Occipital lobe (tissue), 2 donors: ENCODE data around the gene SLC29A4. TPM values are rescaled to one million over a fixed set of nuclear protein-coding genes. Genes with fewer than 3 reads are reported as not detected.
A peak's percentile ranks its signal among the peaks of the same experiment; 100 is the strongest.
"Not testable (repeated sequence)": the region's sequence is repeated elsewhere in the genome, so short reads cannot be mapped to it uniquely, and the experiment has no call there.

Experiments
- DNase-seq: peaks from one replicate; lab custom pipeline; 2025; lab: John Stamatoyannopoulos, UW
- total RNA-seq: library from RNA; depleted of rRNA; stranded (reverse); fragments of >200 nt; gene quantifications from one replicate; pipeline ENCODE4 v1.2.3, GENCODE V29; 2014

The SLC29A4 gene, protein sequence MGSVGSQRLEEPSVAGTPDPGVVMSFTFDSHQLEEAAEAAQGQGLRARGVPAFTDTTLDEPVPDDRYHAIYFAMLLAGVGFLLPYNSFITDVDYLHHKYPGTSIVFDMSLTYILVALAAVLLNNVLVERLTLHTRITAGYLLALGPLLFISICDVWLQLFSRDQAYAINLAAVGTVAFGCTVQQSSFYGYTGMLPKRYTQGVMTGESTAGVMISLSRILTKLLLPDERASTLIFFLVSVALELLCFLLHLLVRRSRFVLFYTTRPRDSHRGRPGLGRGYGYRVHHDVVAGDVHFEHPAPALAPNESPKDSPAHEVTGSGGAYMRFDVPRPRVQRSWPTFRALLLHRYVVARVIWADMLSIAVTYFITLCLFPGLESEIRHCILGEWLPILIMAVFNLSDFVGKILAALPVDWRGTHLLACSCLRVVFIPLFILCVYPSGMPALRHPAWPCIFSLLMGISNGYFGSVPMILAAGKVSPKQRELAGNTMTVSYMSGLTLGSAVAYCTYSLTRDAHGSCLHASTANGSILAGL
- 16.1 TPM for total RNA-seq

DNA sequence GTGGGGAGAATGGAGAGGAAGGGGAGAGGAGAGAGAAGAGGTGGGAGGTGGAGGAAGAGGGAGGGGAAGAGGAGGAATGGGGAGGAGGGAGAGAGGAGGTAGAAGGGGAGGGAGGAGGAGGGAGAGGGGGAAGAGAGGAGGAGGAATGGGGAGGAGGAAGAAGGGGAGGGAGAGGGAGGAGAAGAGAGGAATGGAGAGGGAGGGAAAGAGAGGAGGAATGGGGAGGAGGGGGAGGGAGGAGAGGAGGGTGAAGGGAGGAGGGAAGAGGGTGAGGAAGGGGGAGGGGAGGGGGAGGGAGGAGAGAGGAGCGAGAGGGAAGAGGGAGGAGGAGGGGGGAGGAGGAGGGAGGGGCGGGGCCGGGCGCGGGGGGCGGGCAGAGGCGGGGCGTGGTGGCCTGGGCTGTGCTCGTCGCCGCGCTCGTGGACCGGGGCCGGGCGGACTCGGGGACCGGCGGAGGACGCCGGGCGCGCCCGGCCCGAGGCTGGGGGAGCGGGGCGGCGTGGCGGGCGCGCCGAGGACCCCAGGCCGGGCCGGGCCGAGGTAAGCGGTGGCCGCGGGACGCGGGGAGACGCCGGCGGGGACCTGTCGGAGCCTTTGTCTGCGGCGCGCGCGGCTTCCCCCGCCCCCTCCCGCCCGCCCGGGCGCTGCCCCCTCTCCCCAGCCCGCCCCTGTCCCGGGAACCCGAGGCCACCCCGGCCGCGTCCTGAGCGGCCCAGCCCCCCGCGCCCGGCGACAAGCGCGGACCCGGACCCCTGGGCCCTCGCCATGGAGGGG, at the start of gene SLC29A4:
Gene SLC29A4 (plus strand): TSS at position 401 of the 774 bp plus-strand sequence. CDS start 4,874 bp downstream, outside the sequence.
- DNase-seq: no peak

DNA sequence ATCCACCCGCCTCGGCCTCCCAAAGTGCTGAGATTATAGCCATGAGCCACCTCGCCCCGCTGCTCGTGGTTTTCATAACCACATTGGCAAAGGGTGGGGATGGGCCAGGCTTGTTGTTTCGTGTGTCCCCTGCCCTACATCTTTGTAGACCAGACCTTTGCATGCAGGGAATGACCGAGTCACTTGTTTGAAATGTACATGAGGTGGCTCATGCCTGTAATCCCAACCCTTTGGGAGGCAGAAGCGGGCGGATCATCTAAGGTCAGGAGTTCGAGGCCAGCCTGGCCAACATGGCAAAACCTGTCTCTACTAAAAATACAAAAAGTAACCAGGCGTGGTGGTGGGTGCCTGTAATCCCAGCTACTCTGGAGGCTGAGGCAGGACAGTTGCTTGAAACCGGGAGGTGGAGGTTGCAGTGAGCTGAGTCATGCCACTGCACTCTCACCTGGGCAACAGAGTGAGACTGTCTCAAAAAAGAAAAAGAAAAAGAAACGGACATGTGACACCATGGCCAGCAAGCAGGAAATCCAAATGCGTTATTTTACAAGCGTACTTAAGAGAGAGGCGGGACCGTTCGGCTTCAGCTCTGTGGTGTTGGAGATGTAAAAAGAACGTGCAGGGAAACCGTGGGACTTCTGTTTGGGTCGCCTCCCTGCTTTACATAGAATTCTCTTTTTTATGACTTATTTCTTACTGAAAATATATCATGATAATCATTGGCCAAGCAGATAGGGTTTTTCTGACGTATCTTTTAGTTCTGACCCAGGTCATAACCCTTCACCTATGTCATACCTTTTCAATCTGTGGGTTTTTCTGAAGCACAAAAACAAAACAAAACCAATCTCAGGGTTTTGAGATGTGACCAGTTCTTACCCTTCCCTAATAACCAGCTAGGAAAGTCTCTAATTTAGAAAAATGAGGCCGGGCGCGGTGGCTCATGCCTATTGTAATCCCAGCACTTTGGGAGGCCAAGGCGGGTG, 47.6 kb upstream of the SLC29A4 start:
- DNase-seq: no peak

DNA sequence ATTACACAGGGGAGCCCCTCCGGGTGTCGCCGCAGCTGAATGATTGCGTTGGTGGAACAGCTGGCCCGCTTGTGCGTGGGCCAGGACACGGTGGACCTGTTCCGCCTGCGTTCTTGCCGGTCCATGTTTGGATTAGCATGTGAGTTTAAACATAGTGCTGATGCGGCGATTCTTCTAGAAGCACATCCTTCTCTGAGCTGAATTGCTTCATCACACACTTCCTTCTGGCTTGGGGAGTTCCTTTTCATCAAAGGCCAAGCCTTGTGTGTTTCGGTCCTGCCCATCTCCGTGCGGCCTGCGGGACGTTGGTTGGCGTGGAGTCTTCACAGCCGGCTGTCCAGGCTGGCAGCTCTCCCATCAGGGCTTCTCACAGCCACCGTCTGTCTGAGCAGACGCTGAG, 45.5 kb upstream of the SLC29A4 start:
- peak; percentile 58 for DNase-seq

DNA sequence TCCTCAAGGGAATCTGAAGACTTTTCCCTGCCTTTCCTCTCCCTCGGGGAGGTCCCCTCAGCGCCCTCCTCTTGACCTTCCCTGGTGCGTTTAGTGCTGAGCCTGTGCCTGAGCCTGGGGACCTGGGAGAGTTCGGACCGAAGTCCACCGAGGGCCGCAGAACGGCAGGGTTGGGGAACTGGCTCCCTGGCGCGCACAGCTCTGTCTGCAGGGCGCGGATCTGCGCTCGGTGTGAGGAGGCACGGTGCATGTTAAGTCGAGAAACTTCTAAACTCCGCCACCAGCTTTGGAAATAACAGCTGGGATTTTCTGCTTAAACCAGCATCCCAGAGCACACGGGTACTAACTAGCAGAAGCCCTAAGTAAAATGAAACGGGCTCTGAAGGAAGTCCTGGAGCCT, 44.2 kb upstream of the SLC29A4 start:
- no peak for DNase-seq

DNA sequence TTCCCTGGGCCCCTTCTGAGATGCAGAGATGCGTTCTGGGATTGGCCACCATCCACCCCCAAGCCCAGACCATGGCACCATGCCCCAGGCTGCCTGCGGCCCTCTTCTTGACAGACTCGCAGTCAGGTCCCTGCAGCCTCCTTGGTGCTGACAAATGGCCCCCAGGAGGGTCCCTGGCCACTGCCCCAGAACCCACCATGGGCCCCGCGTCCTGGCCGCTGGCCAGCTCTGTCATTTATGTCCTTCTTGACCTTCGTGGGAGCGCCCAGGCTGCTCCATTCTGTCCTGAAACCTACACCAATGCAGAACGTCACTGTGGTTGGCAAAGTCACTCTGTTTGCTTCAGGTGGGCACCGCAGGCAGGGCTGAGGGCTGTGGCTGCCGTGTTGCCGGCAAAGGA, 39.5 kb upstream of the SLC29A4 start:
- DNase-seq: no peak

DNA sequence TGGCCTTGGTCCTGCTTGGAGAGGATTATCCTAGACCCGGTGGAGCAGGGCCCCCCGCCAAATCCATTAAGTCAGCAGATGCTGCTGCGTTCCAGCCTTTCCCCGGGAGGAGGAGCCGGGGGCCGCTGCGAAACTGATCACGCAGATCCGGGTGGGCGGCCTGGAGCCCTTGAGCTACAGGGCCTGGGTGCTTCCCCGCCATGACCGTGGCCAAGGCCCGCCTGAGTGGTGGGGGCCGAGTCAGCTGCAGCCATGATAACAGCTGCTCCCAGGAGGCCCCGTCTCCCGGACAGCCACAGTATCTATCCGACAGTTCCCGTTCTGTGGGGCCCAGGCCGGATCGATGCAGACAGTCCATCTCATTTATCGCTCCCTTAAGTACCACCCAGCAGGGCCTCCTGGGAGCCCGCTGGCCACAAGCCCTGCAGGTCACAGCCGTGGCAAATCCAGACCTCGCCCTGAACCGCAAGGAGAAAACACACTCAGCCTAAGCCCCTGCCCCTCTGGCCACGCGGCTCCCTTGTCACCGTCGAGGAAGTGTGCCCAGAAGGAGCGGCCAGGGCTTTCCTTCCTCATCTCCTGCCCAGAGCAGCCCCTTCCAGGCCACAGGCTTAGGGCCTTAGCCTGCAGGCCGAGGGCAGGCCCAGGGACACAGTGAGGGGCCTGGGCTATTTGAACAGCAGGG, 34.4 kb upstream of the SLC29A4 start:
- no peak for DNase-seq

DNA sequence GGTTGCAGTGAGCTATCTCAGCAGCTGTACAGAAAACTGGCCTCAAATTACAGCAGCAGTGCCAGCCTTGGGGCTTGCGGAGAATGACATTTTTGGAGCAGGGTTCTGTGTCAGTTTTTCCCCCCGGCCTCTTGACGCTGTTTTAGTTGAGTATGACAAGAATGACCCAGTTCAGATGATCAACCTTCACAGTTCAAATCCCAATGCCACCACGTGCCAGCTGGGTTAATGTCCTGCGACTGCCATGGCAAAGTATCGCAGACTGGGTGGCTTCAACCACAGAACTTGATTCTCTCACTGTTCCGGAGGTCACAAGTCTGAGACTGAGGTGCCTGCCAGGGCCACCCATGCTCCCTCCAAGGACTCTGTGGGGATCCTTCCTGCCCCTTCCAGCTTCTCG, 32.0 kb upstream of the SLC29A4 start:
- DNase-seq: not testable (repeated sequence)

DNA sequence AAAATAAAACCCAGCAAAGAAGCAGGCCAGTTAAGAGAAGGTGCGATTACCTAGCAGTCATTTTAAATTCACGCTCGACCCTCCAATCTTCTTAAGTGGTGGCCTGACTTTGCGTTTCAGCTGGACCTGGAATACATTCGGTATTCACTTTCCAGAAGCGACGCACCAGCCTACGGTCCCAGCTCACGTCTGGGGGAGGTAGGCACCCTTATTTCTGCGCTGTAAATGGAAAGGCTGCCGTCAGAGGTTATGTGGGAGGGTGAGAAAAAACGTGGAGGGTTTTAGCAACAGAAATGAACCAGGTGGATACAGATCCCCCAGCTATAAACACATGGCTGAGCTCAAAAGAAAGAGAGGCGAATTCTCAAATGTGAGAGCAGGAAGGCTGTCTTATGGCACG, 29.2 kb upstream of the SLC29A4 start:
- DNase-seq: peak; percentile 17

DNA sequence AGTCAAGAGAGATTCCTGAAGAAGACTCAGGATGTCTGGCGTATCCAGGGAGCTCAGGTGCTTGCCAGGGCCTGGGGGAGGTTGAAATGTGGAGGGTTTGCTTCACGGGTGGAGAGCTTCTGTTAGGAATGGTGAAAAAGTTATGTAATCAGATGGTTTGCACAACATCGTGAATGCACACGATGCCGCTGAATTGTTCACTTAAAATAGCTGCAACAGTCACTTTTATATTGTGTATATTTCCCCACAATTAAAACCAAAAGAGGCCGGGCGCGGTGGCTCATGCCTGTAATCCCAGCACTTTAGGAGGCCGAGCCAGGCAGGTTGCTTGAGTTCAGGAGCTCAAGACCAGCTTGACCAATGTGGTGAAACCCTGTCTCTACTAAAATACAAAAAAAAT, 28.4 kb upstream of the SLC29A4 start:
- not testable (repeated sequence) for DNase-seq

DNA sequence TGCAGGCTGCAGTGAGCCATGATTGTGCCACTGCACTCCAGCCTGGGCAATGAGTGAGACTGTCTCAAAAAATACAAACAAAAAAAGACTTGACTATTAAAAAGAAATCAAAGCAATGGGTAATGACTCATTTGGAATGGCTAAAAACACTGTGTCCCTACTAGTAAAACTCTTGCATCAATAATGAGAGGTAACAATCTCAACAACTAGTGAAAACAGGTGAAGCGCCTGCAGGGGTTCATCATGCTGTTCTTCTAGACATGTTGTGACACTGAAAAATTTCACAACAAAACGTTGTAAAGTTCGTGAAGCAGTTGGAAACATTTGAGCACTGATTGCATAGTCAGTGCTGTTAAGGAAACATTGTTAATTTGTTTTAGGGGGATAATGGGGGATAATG, 26.9 kb upstream of the SLC29A4 start:
- DNase-seq: no peak

DNA sequence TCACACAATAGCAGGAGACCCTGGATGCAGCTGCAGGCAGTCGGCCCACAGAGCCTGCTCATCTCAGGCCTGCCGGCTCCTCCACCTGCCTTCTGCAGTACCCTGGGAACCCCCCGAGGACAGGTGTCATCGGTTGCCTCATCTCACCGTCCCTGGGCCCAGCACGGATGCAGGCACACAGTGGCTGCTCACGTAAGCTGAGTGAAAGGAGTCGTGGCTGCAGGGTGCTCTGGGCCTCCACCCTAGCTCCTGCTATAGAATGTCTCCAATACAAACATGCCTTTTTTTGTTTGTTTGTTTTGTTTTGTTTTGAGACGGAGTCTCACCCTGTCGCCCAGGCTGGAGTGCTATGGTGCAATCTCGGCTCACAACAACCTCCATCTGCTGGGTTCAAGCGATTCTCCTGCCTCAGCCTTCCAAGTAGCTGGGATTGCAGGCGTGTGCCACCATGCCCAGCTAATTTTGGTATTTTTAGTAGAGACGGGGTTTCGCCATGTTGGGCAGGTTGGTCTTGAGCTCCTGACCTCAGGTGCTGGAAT, 22.1 kb upstream of the SLC29A4 start:
- DNase-seq: not testable (repeated sequence)

DNA sequence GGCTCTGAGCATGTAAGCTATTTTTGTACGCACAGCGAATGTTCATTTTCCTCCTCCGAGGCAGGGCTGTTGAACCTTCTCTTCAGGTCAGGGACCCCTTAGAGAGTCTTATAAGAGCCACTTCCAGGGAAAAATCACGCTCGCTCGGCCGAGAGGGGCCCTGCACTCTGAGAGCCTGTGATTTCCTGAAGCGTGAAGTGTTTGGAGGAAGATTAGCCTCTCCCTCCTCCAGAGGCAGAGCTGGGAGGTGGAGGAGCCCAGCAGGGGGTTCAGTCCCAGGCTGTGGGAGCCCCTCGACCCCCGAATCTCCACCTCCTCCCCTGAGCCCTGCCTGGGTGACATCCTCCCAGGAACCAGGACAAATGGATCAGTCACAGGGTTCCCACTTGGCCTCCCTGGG, 19.7 kb upstream of the SLC29A4 start:
- not testable (repeated sequence) for DNase-seq

DNA sequence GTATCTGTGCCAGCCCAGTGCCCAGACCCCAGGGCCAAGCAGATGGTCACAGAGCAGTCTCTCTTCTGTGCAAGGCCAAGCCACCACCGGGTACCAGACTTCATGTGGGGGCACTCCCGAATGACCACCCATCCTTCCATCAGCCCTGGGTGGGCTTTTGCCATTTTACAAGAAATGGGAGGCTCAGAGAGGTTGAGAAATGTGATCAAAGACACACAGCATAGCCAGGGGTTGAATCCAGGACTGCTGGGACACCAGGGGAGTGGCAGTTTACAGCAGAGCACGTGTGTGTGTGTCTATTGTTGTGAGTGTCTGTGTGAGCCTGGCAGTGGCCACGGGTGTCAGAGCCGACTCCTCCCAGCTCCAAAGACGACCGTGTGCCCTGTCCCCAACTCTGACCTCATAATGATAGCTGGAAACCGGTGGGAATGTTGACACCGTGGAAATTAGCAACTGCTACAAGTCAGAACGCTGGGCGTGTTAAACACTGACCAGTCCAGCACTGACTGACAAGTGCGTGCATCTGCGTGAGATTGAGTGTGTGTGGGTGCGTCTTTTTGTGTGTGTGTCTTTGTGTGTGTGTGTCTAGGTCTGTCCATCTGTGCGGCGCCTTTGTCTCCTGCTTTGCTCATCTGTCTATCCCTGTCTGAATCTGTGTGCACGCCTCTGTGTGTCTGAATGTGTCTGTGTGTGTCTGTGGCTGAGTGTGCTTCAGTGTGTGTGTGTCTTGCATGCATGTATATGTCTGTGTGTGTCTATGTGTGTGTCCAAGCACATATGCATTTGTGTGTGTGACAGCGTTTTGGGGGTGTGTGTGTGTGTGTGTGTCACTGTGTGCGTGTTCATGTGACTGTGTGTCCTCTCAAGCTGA, 17.2 kb upstream of the SLC29A4 start:
- DNase-seq: no peak

DNA sequence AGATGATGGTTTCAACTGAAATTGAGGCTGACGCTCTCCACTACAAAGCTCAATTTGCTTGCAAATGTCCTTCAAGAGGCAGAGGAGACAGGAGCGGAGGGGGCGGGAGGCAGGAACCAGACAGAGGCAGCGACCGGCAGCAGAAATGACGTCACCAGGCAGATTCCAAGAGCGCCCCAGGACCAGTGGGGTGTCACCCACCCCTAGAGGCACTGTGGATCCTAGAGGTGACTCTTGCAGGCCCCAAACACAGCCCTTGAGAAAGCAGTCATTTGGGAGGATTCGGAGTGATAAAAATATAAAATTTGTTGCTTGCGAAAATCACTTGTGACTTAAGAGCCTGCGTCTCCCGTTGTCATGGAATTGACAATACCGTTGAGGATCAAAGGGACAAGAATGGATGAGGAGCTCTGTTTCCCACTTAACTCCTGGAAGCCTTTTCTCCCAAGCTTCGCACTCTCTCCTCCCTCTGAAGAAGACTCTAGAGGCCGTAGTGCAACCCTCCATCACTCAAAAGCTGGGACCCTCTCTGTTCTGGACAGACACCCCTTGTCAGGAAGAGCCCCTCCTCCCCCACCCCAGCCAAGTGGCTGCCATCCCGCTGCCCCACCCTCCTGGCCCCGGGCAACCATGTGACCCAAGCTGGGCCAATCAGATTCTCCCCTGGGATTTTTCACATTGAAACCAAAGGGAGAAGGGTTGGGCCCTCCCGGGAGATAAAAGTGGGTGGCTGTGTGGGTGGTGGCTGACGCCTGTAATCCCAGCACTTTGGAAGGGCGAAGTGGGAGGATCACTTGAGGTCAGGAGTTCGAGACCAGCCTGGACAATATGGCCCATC, 16.3 kb upstream of the SLC29A4 start:
- peak; percentile 28 for DNase-seq

DNA sequence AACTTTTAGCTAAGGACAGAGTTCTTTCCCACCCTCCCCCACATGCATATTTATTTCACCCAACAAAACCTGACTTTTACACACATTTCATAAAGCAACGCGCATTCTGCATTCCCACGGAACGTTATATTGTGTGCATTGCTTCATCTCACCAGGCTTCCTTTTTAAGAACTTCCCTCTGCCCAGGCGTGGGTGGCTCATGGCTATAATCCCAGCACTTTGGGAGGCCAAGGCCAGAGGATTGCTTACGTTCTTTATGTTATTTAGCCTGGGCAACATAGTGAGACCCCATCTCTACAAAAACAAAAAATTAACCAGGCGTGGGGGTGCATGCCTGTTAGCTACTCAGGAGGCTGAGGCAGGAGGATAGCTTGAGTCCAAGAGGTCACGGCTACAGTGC, 14.9 kb upstream of the SLC29A4 start:
- not testable (repeated sequence) for DNase-seq

DNA sequence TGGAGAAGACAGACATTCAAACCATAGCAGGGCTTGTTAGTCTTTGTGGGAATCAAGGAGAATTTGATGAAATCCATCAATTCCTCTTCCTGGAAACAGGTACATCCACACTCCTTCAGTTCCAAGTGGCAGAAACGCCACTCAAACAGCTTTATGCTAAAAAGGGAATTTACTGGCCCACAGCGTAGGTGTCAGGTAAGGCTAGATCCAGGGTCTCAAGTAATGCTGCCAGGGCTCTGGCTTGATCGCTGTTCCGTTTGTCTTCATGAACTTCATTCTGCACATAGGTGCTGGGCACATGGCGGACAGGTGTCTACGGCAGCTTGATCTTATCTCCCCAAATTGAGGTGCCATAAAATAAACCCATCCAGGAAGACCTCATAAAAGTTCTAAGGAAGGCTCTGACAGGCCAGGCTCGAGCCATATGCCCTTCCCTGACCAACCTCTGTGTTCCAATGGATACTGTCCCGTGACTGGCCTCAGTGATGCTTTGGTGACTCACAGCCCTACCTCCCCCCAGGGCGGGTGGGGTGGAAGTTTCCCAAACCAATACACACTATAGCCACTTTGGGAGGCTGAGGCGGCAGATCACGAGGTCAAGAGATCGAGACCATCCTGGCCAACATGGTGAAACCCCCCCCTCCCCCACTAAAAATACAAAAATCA, 12.6 kb upstream of the SLC29A4 start:
- DNase-seq: not testable (repeated sequence)

DNA sequence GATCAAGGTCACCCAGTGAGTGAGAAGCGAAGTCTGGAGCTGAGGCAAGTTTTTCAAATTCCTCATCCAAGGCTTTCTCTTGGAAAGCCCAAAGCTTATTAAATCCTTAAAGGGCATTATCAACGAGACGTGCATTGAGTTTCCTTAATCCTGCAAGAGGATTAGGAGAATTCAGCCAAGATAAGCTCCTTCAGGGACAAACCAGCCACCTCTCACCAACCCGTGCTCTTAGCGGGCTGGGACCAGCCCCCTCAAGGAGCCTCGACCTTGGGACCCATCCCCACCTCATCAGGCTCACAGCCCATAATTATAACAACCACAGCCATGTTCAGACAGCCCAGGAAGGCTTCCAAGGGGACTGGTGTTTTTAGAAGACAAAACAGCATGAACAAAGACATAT, 12.0 kb upstream of the SLC29A4 start:
- no peak for DNase-seq
